Uterus (tissue), 4 donors: Measurements from ENCODE around the gene TSPAN18. TPM values are rescaled to one million over a fixed set of nuclear protein-coding genes. Genes with fewer than 3 reads are reported as not detected.
A peak's percentile ranks its signal among the peaks of the same experiment; 100 is the strongest.

ENCODE experiments used
- DNase-seq, 2 donors: peaks; one replicate each; pipeline ENCODE4 v3.0.0-alpha.2; 2019 to 2020
- H3K27ac ChIP-seq, 2 donors: fragments of 200-600 bp; sonication (generic); 1 replicate in 1 of 2; 2 replicates in 1 of 2; pipeline ENCODE4 v1.5.1; 2016 to 2018
- H3K27me3 ChIP-seq, 2 donors: fragments of 200-600 bp; sonication (generic); one replicate each; pipeline ENCODE4 v1.5.1; 2018 to 2019; ENCODE audit warnings: control low read depth in 1 of 2
- H3K36me3 ChIP-seq, 2 donors: fragments of 200-600 bp; sonication (generic); one replicate each; pipeline ENCODE4 v1.5.1; 2019; ENCODE audit warnings: control low read depth in 1 of 2
- H3K4me1 ChIP-seq, 2 donors: fragments of 200-600 bp; sonication (generic); one replicate each; pipeline ENCODE4 v1.5.1; 2018 to 2019; ENCODE audit warnings: control low read depth in 1 of 2
- H3K4me3 ChIP-seq, 2 donors: fragments of 200-600 bp; sonication (generic); 1 replicate in 1 of 2; 2 replicates in 1 of 2; pipeline ENCODE4 v1.5.1; 2018 to 2019; ENCODE audit warnings: mild to moderate bottlenecking in 1 of 2
- H3K9me3 ChIP-seq, 2 donors: fragments of 200-600 bp; sonication (generic); one replicate each; pipeline ENCODE4 v1.5.1; 2019; ENCODE audit warnings: control low read depth in 1 of 2
- CTCF ChIP-seq, 4 experiments: fragments of 200-600 bp in 2 of 4; fragments of 450-650 bp in 2 of 4; sonication (generic) in 2 of 4; IDR thresholded peaks; one replicate each; pipeline ENCODE4 v1.5.1; 2016 to 2019; ENCODE audit warnings: antibody characterized with exemption in 4 of 4, mild to moderate bottlenecking in 2 of 4, moderate library complexity in 1 of 4
- POLR2A ChIP-seq, 2 donors: fragments of 450-650 bp; IDR thresholded peaks; one replicate each; pipeline ENCODE4 v1.6.1; 2016; ENCODE audit warnings: antibody characterized with exemption in 2 of 2, mild to moderate bottlenecking in 1 of 2, moderate library complexity in 1 of 2
- intact Hi-C: fragments of 100-400 bp; cut with DNase I; formaldehyde crosslinking; loops from one replicate; pipeline ENCODE4 v1.15.1; 2023; ENCODE audit warnings: low total_unique reads
- total RNA-seq, 4 donors: library from RNA; depleted of rRNA in 3 of 4; stranded (reverse); fragments of >200 nt in 3 of 4; gene quantifications; one replicate each; pipeline versions ENCODE4 v1.1.0 to v1.2.4, GENCODE V29; 2014 to 2023
- donor health status: DM: yes; HTN: yes; CAD: no.

TSPAN18 gene
- total RNA-seq, 4 donors from 2014 or later: 1.2 to 117 (median 20.1) TPM

DNA sequence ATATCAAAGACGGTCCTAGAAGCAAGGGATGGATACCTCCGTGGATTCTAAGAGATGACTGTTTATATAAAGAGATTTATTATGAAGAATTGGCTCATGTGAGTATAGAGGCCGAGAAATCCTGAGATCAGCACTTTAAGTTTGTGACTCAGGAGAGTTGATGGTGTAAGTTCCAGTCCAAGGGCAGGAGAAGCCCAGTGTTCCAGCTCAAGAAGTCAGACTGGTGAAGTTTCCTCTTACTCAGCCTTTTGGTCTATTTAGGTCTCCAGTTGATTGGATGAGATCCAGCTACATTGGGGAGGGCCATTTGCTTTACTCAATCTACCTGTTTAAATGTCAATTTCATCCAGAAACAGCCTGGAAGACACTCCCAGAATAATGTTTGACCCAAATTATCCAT lies 45.1 kb downstream of the TSPAN18 start:
- H3K9me3 ChIP-seq: no peaks in the 10 kb centered on the region
- peaks cover 0 to 12% of the 10 kb centered on the region in 2 donors for H3K4me1 ChIP-seq
- H3K4me3 ChIP-seq: no peak overlapping the region
- intact Hi-C loops: no loop called here
- DNase-seq: peak in 1 of 2 donors; percentile 10
- H3K36me3 ChIP-seq: no peaks in the 10 kb centered on the region
- H3K27ac ChIP-seq: no peak overlapping the region
- no peaks in the 10 kb centered on the region for H3K27me3 ChIP-seq
- no peak for TF ChIP-seq CTCF (IDR thresholded peaks at IDR 0.05)
- TF ChIP-seq POLR2A (IDR thresholded peaks at IDR 0.05): no peak

- intact Hi-C loops: no loop called here
- Histone ChIP-seq H3K36me3 (no peaks in the 10 kb centered on the region), H3K4me3 (no peak overlapping the region), H3K9me3 (no peaks in the 10 kb centered on the region), H3K27me3 (no peaks in the 10 kb centered on the region), H3K4me1 (peaks cover 0 to 12% of the 10 kb centered on the region in 2 donors), H3K27ac (peak overlapping the region; percentile 73 to 75)
- TF ChIP-seq CTCF (IDR thresholded peaks at IDR 0.05): no peak
- TF ChIP-seq POLR2A (IDR thresholded peaks at IDR 0.05): no peak
- peak; percentile 11 to 21 for DNase-seq
These were observed 46.7 kb downstream of the TSPAN18 start for GRCh38 chr11:44773351-44773965.

- TF ChIP-seq POLR2A (IDR thresholded peaks at IDR 0.05) (no peak), CTCF (IDR thresholded peaks at IDR 0.05) (no peak)
- H3K4me1 ChIP-seq: peaks cover 0 to 12% of the 10 kb centered on the region in 2 donors
- intact Hi-C loops: no loop called here
These were observed 47.3 kb downstream of the TSPAN18 start for GRCh38 chr11:44774108-44774507.

GRCh38 chr11:44774731-44775130 lies 48.0 kb downstream of the TSPAN18 start:
- no peaks in the 10 kb centered on the region for H3K27me3 ChIP-seq
- peaks cover 0 to 12% of the 10 kb centered on the region in 2 donors for H3K4me1 ChIP-seq
- H3K9me3 ChIP-seq: no peaks in the 10 kb centered on the region
- TF ChIP-seq CTCF (IDR thresholded peaks at IDR 0.05): no peak
- intact Hi-C loops: no loop called here
- no peak overlapping the region for H3K4me3 ChIP-seq
- H3K27ac ChIP-seq: peak overlapping the region; percentile 73 to 75
- H3K36me3 ChIP-seq: no peaks in the 10 kb centered on the region
- DNase-seq: peak; percentile 9 to 10

More at GRCh38 chr11:44774108-44774507, 47.3 kb downstream of the TSPAN18 start:
- H3K36me3 ChIP-seq: no peaks in the 10 kb centered on the region
- no peaks in the 10 kb centered on the region for H3K27me3 ChIP-seq
- peak; percentile 45 to 46 for DNase-seq
- no peaks in the 10 kb centered on the region for H3K9me3 ChIP-seq
- H3K27ac ChIP-seq: peak overlapping the region; percentile 73 to 75
- H3K4me3 ChIP-seq: no peak overlapping the region

- intact Hi-C loops: no loop called here
- Histone ChIP-seq H3K4me1 (peaks cover 0 to 12% of the 10 kb centered on the region in 2 donors), H3K4me3 (no peak overlapping the region), H3K27me3 (no peaks in the 10 kb centered on the region), H3K9me3 (no peaks in the 10 kb centered on the region), H3K27ac (no peak overlapping the region), H3K36me3 (no peaks in the 10 kb centered on the region)
- TF ChIP-seq CTCF (IDR thresholded peaks at IDR 0.05) (peak in 3 of 4 experiments; percentile 33 to 41 (median 33)), POLR2A (IDR thresholded peaks at IDR 0.05) (no peak)
- DNase-seq: peak; percentile 16 to 38
These were observed 48.7 kb downstream of the TSPAN18 start for GRCh38 chr11:44775366-44775984.
